ENCODE data around the gene MR1. TPM values are rescaled to one million over a fixed set of nuclear protein-coding genes. Genes with fewer than 3 reads are reported as not detected.

MR1 gene
- total and polyA plus RNA-seq, 7 donors: 0.70 to 3.0 (median 2.0) TPM

GRCh38 chr1:181023265-181024057 is 10.3 kb upstream of the MR1 start:
- Histone ChIP-seq H3K4me3 (peak overlapping the region; percentile 59), H3K9me3 (no peaks in the 10 kb centered on the region), H3K4me1 (peaks cover 18% of the 10 kb centered on the region), H3K36me3 (ENCODE audit: insufficient read depth in 1 of 2, low read depth in 1 of 2) (peaks cover 0 to 3% of the 10 kb centered on the region in 2 donors), H3K27me3 (ENCODE audit: insufficient read depth in 3 of 3, low read length in 2 of 3) (no peaks in the 10 kb centered on the region), H3K27ac (peak overlapping the region; percentile 75)
- ATAC-seq (no peak), DNase-seq (no peak)
- TF ChIP-seq, protein P1, sequence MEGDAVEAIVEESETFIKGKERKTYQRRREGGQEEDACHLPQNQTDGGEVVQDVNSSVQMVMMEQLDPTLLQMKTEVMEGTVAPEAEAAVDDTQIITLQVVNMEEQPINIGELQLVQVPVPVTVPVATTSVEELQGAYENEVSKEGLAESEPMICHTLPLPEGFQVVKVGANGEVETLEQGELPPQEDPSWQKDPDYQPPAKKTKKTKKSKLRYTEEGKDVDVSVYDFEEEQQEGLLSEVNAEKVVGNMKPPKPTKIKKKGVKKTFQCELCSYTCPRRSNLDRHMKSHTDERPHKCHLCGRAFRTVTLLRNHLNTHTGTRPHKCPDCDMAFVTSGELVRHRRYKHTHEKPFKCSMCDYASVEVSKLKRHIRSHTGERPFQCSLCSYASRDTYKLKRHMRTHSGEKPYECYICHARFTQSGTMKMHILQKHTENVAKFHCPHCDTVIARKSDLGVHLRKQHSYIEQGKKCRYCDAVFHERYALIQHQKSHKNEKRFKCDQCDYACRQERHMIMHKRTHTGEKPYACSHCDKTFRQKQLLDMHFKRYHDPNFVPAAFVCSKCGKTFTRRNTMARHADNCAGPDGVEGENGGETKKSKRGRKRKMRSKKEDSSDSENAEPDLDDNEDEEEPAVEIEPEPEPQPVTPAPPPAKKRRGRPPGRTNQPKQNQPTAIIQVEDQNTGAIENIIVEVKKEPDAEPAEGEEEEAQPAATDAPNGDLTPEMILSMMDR (IDR thresholded peaks at IDR 0.05): no peak
- intact Hi-C loops (cut with DNase I): loop anchor here in 1 of 2 donors (5.0 kb wide), 1 partner anchor 119 kb away; no protein-coding TSS in a partner anchor
- WGBS, 3 donors: 69 to 73% (median 71%) methylated on average over 10 of the region's 10 CpGs

- Histone ChIP-seq H3K27me3 (ENCODE audit: insufficient read depth in 3 of 3, low read length in 2 of 3) (no peaks in the 10 kb centered on the region), H3K4me3 (no peak overlapping the region), H3K36me3 (ENCODE audit: insufficient read depth in 1 of 2, low read depth in 1 of 2) (no peaks in the 10 kb centered on the region), H3K9me3 (no peaks in the 10 kb centered on the region), H3K27ac (no peak overlapping the region), H3K4me1 (peaks cover 12% of the 10 kb centered on the region)
- intact Hi-C loops (cut with DNase I): no loop called here
- no peak for DNase-seq
- TF ChIP-seq, protein P1 (IDR thresholded peaks at IDR 0.05): no peak
- no peak for ATAC-seq
Observed at GRCh38 chr1:181028196-181028595, 5.6 kb upstream of the MR1 start.

- 78 to 83% (median 82%) methylated on average over 5 of the region's 5 CpGs for WGBS, 3 donors
- no peaks in the 10 kb centered on the region for H3K36me3 ChIP-seq (ENCODE audit: insufficient read depth in 1 of 2, low read depth in 1 of 2)
- DNase-seq (no peak), ATAC-seq (no peak)
- TF ChIP-seq, protein P1 (IDR thresholded peaks at IDR 0.05): no peak
- no peak overlapping the region for H3K27ac ChIP-seq
- no peaks in the 10 kb centered on the region for H3K27me3 ChIP-seq (ENCODE audit: insufficient read depth in 3 of 3, low read length in 2 of 3)
- no peak overlapping the region for H3K4me3 ChIP-seq
- H3K4me1 ChIP-seq: peaks cover 14% of the 10 kb centered on the region
- no peaks in the 10 kb centered on the region for H3K9me3 ChIP-seq
- intact Hi-C loops (cut with DNase I): no loop called here
Observed at GRCh38 chr1:181028615-181029014, 5.2 kb upstream of the MR1 start.

DNA sequence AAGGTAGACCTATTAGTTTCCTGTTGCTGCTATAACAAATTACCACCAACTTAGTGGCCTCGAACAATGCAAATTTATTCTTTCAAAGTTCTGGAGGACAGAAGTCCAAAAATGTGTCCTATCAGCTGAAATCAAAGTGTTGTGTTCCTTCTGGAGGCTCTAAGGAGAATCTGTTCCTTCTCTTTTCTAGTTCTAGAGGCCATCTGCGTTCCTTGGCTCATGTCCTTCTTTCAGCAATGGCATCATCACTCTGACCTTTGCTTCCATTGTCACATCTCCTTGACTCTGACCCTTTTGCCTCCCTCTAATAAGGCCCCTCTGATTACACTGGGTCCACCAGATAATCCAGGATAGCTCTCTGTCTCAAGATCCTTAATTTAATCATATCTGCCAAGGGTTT is 1.2 kb upstream of the MR1 start:
- WGBS, 3 donors: 81 to 86% (median 83%) methylated on average over 2 of the region's 2 CpGs
- TF ChIP-seq, protein P1 (IDR thresholded peaks at IDR 0.05): no peak
- intact Hi-C loops (cut with DNase I): loop anchor here in 1 of 2 donors (5.0 kb wide), 1 partner anchor 110 kb away; no protein-coding TSS in a partner anchor
- peaks cover 19% of the 10 kb centered on the region for H3K4me1 ChIP-seq
- ATAC-seq: peak in 1 of 4 donors; percentile 34
- no peaks in the 10 kb centered on the region for H3K27me3 ChIP-seq (ENCODE audit: insufficient read depth in 3 of 3, low read length in 2 of 3)
- no peak for DNase-seq
- peak overlapping the region; percentile 93 for H3K27ac ChIP-seq
- no peaks in the 10 kb centered on the region for H3K9me3 ChIP-seq
- H3K36me3 ChIP-seq (ENCODE audit: insufficient read depth in 1 of 2, low read depth in 1 of 2): no peaks in the 10 kb centered on the region
- no peak overlapping the region for H3K4me3 ChIP-seq
